NCI-H1048 (cell line): ENCODE data around the gene FAM118B.

ENCODE experiments used
- DNase-seq: peaks from one replicate; lab custom pipeline; 2025; lab: John Stamatoyannopoulos, UW

The FAM118B gene

GRCh38 chr11:126186708-126187529 lies 24.7 kb upstream of the FAM118B start:
- DNase-seq = no peak

- DNase-seq = no peak
Observed at GRCh38 chr11:126188332-126189108, 23.1 kb upstream of the FAM118B start.

- no peak for DNase-seq
Observed at GRCh38 chr11:126189109-126189929, 22.3 kb upstream of the FAM118B start.

- DNase-seq = no peak
Observed at GRCh38 chr11:126190792-126191191, 20.8 kb upstream of the FAM118B start.

GRCh38 chr11:126191379-126192073 lies 20.1 kb upstream of the FAM118B start:
- DNase-seq = no peak

- no peak for DNase-seq
Observed at GRCh38 chr11:126192361-126192760, 19.2 kb upstream of the FAM118B start.

- no peak for DNase-seq
Observed at GRCh38 chr11:126193038-126193478, 18.5 kb upstream of the FAM118B start.

- no peak for DNase-seq
Observed at GRCh38 chr11:126194121-126194543, 17.4 kb upstream of the FAM118B start.

- no peak for DNase-seq
Observed at GRCh38 chr11:126195119-126195518, 16.5 kb upstream of the FAM118B start.

GRCh38 chr11:126197277-126197939 lies 14.2 kb upstream of the FAM118B start:
- no peak for DNase-seq

- no peak for DNase-seq
Observed at GRCh38 chr11:126198648-126199047, 12.9 kb upstream of the FAM118B start.

GRCh38 chr11:126202646-126203359 lies 8.8 kb upstream of the FAM118B start:
- DNase-seq = no peak

GRCh38 chr11:126205359-126205758 lies 6.2 kb upstream of the FAM118B start:
- no peak for DNase-seq

GRCh38 chr11:126207896-126208295 lies 3.7 kb upstream of the FAM118B start:
- no peak for DNase-seq

- no peak for DNase-seq
Observed at GRCh38 chr11:126210871-126211235, 729 bp upstream of the FAM118B start.

GRCh38 chr11:126212089-126212660 lies 593 bp downstream of the FAM118B start:
- no peak for DNase-seq

- DNase-seq = no peak
Observed at GRCh38 chr11:126214441-126214840, 2.9 kb downstream of the FAM118B start.

GRCh38 chr11:126214841-126215240 lies 3.3 kb downstream of the FAM118B start:
- DNase-seq = no peak

GRCh38 chr11:126216526-126217305 lies 5.1 kb downstream of the FAM118B start:
- DNase-seq = no peak
